Epithelial cell of prostate (primary cell): ENCODE measurements around the gene TET3.

Experiments
- DNase-seq: peaks from one replicate; pipeline ENCODE4 v3.0.0-alpha.2; 2011; ENCODE audit warnings: low read depth, low spot score
- H3K27ac ChIP-seq: fragments of 450-650 bp; 2 replicates; pipeline ENCODE4 v1.5.1; 2017; ENCODE audit warnings: mild to moderate bottlenecking

Gene TET3

GRCh38 chr2:73985308-73986084 is 786 bp downstream of the TET3 start:
- H3K27ac ChIP-seq, result peak overlapping the region; percentile 100
- no peak for DNase-seq

- DNase-seq, result no peak
- peak overlapping the region; percentile 100 for H3K27ac ChIP-seq
These were observed 1.5 kb downstream of the TET3 start for GRCh38 chr2:73986085-73986681.

- DNase-seq, result no peak
- H3K27ac ChIP-seq, result no peak overlapping the region
These were observed 2.6 kb downstream of the TET3 start for GRCh38 chr2:73987109-73987947.

- DNase-seq, result no peak
These were observed 3.4 kb downstream of the TET3 start for GRCh38 chr2:73987948-73988700.

GRCh38 chr2:73989972-73990371 is 5.3 kb downstream of the TET3 start:
- H3K27ac ChIP-seq, result no peak overlapping the region
- DNase-seq, result no peak

More at GRCh38 chr2:73987948-73988700, 3.4 kb downstream of the TET3 start:
- no peak overlapping the region for H3K27ac ChIP-seq

GRCh38 chr2:73990531-73990930 is 5.8 kb downstream of the TET3 start:
- DNase-seq, result no peak
- no peak overlapping the region for H3K27ac ChIP-seq

GRCh38 chr2:73992036-73992435 is 7.3 kb downstream of the TET3 start:
- H3K27ac ChIP-seq, result peak overlapping the region; percentile 72
- DNase-seq, result no peak

GRCh38 chr2:73993376-73993775 is 8.7 kb downstream of the TET3 start:
- H3K27ac ChIP-seq, result peak overlapping the region; percentile 72
- DNase-seq, result no peak

- no peak for DNase-seq
- peak overlapping the region; percentile 72 for H3K27ac ChIP-seq
These were observed 9.1 kb downstream of the TET3 start for GRCh38 chr2:73993778-73994177.

GRCh38 chr2:73994178-73994831 is 9.6 kb downstream of the TET3 start:
- no peak for DNase-seq
- H3K27ac ChIP-seq, result peak overlapping the region; percentile 72

GRCh38 chr2:73995810-73996209 is 11.1 kb downstream of the TET3 start:
- no peak for DNase-seq
- H3K27ac ChIP-seq, result no peak overlapping the region

- no peak overlapping the region for H3K27ac ChIP-seq
- no peak for DNase-seq
These were observed 13.1 kb downstream of the TET3 start for GRCh38 chr2:73997813-73998212.

- DNase-seq, result no peak
- no peak overlapping the region for H3K27ac ChIP-seq
These were observed 13.7 kb downstream of the TET3 start for GRCh38 chr2:73998451-73998850.

GRCh38 chr2:73998933-73999332 is 14.2 kb downstream of the TET3 start:
- DNase-seq, result no peak

GRCh38 chr2:73999881-74000597 is 15.3 kb downstream of the TET3 start:
- DNase-seq, result no peak
- H3K27ac ChIP-seq, result no peak overlapping the region

More at GRCh38 chr2:73998933-73999332, 14.2 kb downstream of the TET3 start:
- H3K27ac ChIP-seq, result no peak overlapping the region

GRCh38 chr2:74000666-74001065 is 16.0 kb downstream of the TET3 start:
- no peak overlapping the region for H3K27ac ChIP-seq
- DNase-seq, result no peak

GRCh38 chr2:74001121-74001520 is 16.4 kb downstream of the TET3 start:
- H3K27ac ChIP-seq, result no peak overlapping the region
- no peak for DNase-seq

GRCh38 chr2:74001781-74002504 is 17.2 kb downstream of the TET3 start:
- no peak for DNase-seq

More at GRCh38 chr2:74001781-74002504, 17.2 kb downstream of the TET3 start:
- H3K27ac ChIP-seq, result no peak overlapping the region
